ENCODE results near the gene UMAD1.

UMAD1 gene

GRCh38 chr7:7785344-7785973 lies 144.9 kb downstream of the UMAD1 start:
- TF ChIP-seq CTCF (conservative IDR thresholded peaks at IDR 0.05; ENCODE audit: control insufficient read depth, insufficient read depth, low read depth, low read length): no peak
- no peak for DNase-seq (ENCODE audit: low read depth)

GRCh38 chr7:7786595-7786994 lies 146.0 kb downstream of the UMAD1 start:
- TF ChIP-seq CTCF (conservative IDR thresholded peaks at IDR 0.05; ENCODE audit: control insufficient read depth, insufficient read depth, low read depth, low read length): no peak
- DNase-seq (ENCODE audit: low read depth): no peak
- no peak overlapping the region for H3K4me3 ChIP-seq (ENCODE audit: control insufficient read depth, low read depth, low read length)

More at GRCh38 chr7:7785344-7785973, 144.9 kb downstream of the UMAD1 start:
- no peak overlapping the region for H3K4me3 ChIP-seq (ENCODE audit: control insufficient read depth, low read depth, low read length)

GRCh38 chr7:7789551-7789988 lies 149.0 kb downstream of the UMAD1 start:
- H3K4me3 ChIP-seq (ENCODE audit: control insufficient read depth, low read depth, low read length): no peak overlapping the region
- no peak for TF ChIP-seq CTCF (conservative IDR thresholded peaks at IDR 0.05; ENCODE audit: control insufficient read depth, insufficient read depth, low read depth, low read length)
- no peak for DNase-seq (ENCODE audit: low read depth)

- TF ChIP-seq CTCF (conservative IDR thresholded peaks at IDR 0.05; ENCODE audit: control insufficient read depth, insufficient read depth, low read depth, low read length): no peak
- DNase-seq (ENCODE audit: low read depth): peak; percentile 36
- no peak overlapping the region for H3K4me3 ChIP-seq (ENCODE audit: control insufficient read depth, low read depth, low read length)
Measured at GRCh38 chr7:7790041-7790741, 149.6 kb downstream of the UMAD1 start.

- TF ChIP-seq CTCF (conservative IDR thresholded peaks at IDR 0.05; ENCODE audit: control insufficient read depth, insufficient read depth, low read depth, low read length): no peak
- peak; percentile 64 for DNase-seq (ENCODE audit: low read depth)
- no peak overlapping the region for H3K4me3 ChIP-seq (ENCODE audit: control insufficient read depth, low read depth, low read length)
Measured at GRCh38 chr7:7791523-7791922, 151.0 kb downstream of the UMAD1 start.

GRCh38 chr7:7792056-7792455 lies 151.5 kb downstream of the UMAD1 start:
- H3K4me3 ChIP-seq (ENCODE audit: control insufficient read depth, low read depth, low read length): no peak overlapping the region
- no peak for TF ChIP-seq CTCF (conservative IDR thresholded peaks at IDR 0.05; ENCODE audit: control insufficient read depth, insufficient read depth, low read depth, low read length)
- peak; percentile 23 for DNase-seq (ENCODE audit: low read depth)

Data from fibroblast of mammary gland (primary cell).